ENCODE data around the gene VEPH1. TPM values are rescaled to one million over a fixed set of nuclear protein-coding genes. Genes with fewer than 3 reads are reported as not detected.

Gene VEPH1
- total RNA-seq, 1 experiment from 2014 or later = 0.51 TPM

- no peak for DNase-seq (ENCODE audit: low read depth, low spot score)
These were observed 22.8 kb upstream of the VEPH1 start for GRCh38 chr3:157526036-157526435.

DNA sequence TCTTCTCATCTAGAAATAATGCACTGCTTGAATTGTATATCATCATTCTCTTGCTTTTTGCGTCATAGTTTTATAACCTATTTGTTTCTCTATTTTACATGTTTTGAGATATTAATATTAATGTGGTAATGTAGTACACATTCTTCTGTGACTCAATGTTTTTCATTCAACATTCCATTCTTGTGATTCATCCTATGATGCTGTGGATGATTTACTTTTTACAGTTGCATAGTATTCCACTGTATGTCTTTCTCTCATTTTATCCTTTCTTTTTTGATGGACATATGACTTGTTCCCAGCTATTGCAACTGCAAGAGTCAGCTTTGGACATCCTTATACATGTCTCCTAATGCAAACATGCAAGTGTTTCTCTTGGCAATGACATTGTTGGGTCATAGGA, 20.6 kb upstream of the VEPH1 start:
- ChIA-PET CTCF (no interaction called here), POLR2A (no interaction called here)
- no peak overlapping the region for H3K4me3 ChIP-seq (ENCODE audit: low read depth in 2 of 2, low read length in 2 of 2)
- in situ Hi-C loops (cut with HindIII; ENCODE audit: low pct_unique_long_range_greater_than_20kb, low sequenced_read_pairs) = no loop called here
- H3K27ac ChIP-seq (ENCODE audit: low read length) = no peak overlapping the region
- H3K27me3 ChIP-seq (ENCODE audit: control insufficient read depth, insufficient read depth, low read length) = no peaks in the 10 kb centered on the region
- DNase-seq (ENCODE audit: low read depth, low spot score) = no peak
- H3K36me3 ChIP-seq (ENCODE audit: control insufficient read depth, insufficient read depth, low read length) = no peaks in the 10 kb centered on the region
- intact Hi-C loops (cut with micrococcal nuclease; ENCODE audit: unreplicated experiment) = no loop called here
- ATAC-seq = no peak
- H3K4me1 ChIP-seq (ENCODE audit: control insufficient read depth, insufficient read depth, low read length) = no peaks in the 10 kb centered on the region
- no TSS peak for BruUV-seq (replicated peaks)
- TF ChIP-seq, protein P1, sequence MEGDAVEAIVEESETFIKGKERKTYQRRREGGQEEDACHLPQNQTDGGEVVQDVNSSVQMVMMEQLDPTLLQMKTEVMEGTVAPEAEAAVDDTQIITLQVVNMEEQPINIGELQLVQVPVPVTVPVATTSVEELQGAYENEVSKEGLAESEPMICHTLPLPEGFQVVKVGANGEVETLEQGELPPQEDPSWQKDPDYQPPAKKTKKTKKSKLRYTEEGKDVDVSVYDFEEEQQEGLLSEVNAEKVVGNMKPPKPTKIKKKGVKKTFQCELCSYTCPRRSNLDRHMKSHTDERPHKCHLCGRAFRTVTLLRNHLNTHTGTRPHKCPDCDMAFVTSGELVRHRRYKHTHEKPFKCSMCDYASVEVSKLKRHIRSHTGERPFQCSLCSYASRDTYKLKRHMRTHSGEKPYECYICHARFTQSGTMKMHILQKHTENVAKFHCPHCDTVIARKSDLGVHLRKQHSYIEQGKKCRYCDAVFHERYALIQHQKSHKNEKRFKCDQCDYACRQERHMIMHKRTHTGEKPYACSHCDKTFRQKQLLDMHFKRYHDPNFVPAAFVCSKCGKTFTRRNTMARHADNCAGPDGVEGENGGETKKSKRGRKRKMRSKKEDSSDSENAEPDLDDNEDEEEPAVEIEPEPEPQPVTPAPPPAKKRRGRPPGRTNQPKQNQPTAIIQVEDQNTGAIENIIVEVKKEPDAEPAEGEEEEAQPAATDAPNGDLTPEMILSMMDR (IDR thresholded peaks at IDR 0.05) = no peak
- no peak for TF ChIP-seq SIN3A (IDR thresholded peaks at IDR 0.05; ENCODE audit: borderline replicate concordance, insufficient read depth, low read depth, low read length)
- H3K9me3 ChIP-seq (ENCODE audit: control insufficient read depth, insufficient read depth, low read depth, low read length) = no peaks in the 10 kb centered on the region; the same call in 1 of the 2 replicates

More at GRCh38 chr3:157526036-157526435, 22.8 kb upstream of the VEPH1 start:
- ChIA-PET CTCF (no interaction called here), POLR2A (no interaction called here)
- Histone ChIP-seq H3K9me3 (ENCODE audit: control insufficient read depth, insufficient read depth, low read depth, low read length) (no peaks in the 10 kb centered on the region), H3K4me1 (ENCODE audit: control insufficient read depth, insufficient read depth, low read length) (no peaks in the 10 kb centered on the region), H3K27ac (ENCODE audit: low read length) (no peak overlapping the region), H3K36me3 (ENCODE audit: control insufficient read depth, insufficient read depth, low read length) (no peaks in the 10 kb centered on the region), H3K4me3 (ENCODE audit: low read depth in 2 of 2, low read length in 2 of 2) (no peak overlapping the region), H3K27me3 (ENCODE audit: control insufficient read depth, insufficient read depth, low read length) (no peaks in the 10 kb centered on the region)
- TF ChIP-seq POLR2AphosphoS5 (IDR thresholded peaks at IDR 0.05; ENCODE audit: low read depth, low read length) (no peak), SIN3A (IDR thresholded peaks at IDR 0.05; ENCODE audit: borderline replicate concordance, insufficient read depth, low read depth, low read length) (no peak)
- ATAC-seq = no peak
- in situ Hi-C loops (cut with HindIII; ENCODE audit: low pct_unique_long_range_greater_than_20kb, low sequenced_read_pairs) (no loop called here), intact Hi-C loops (cut with micrococcal nuclease; ENCODE audit: unreplicated experiment) (no loop called here)
- no TSS peak for BruUV-seq (replicated peaks)

GRCh38 chr3:157522648-157523047, 19.4 kb upstream of the VEPH1 start:
- POLR2A ChIA-PET = no interaction called here
- no peak for TF ChIP-seq POLR2AphosphoS5 (IDR thresholded peaks at IDR 0.05; ENCODE audit: low read depth, low read length)
- TF ChIP-seq, protein P1 (IDR thresholded peaks at IDR 0.05) = no peak
- TF ChIP-seq TCF7L2 (IDR thresholded peaks at IDR 0.05; ENCODE audit: low read depth, low read length) = no peak
- TF ChIP-seq REST (IDR thresholded peaks at IDR 0.05; ENCODE audit: insufficient read depth in 1 of 2, low read depth in 2 of 2, low read length in 1 of 2) = no peak
- no peak for TF ChIP-seq SIN3A (IDR thresholded peaks at IDR 0.05; ENCODE audit: borderline replicate concordance, insufficient read depth, low read depth, low read length)
- no peaks in the 10 kb centered on the region for H3K27me3 ChIP-seq (ENCODE audit: control insufficient read depth, insufficient read depth, low read length)
- H3K36me3 ChIP-seq (ENCODE audit: control insufficient read depth, insufficient read depth, low read length) = no peaks in the 10 kb centered on the region
- no peak for ATAC-seq
- CTCF ChIA-PET = no interaction called here
- no peak overlapping the region for H3K4me3 ChIP-seq (ENCODE audit: low read depth in 2 of 2, low read length in 2 of 2)
- in situ Hi-C loops (cut with HindIII; ENCODE audit: low pct_unique_long_range_greater_than_20kb, low sequenced_read_pairs) (no loop called here), intact Hi-C loops (cut with micrococcal nuclease; ENCODE audit: unreplicated experiment) (no loop called here)
- no peaks in the 10 kb centered on the region; the same call in 1 of the 2 replicates for H3K9me3 ChIP-seq (ENCODE audit: control insufficient read depth, insufficient read depth, low read depth, low read length)
- H3K27ac ChIP-seq (ENCODE audit: low read length) = no peak overlapping the region
- no peaks in the 10 kb centered on the region for H3K4me1 ChIP-seq (ENCODE audit: control insufficient read depth, insufficient read depth, low read length)
- BruUV-seq (replicated peaks) = no TSS peak
- DNase-seq (ENCODE audit: low read depth, low spot score) = no peak
